Astrocyte (in vitro differentiated cells and primary cell): ENCODE results near the gene RPS3A. TPM values are rescaled to one million over a fixed set of nuclear protein-coding genes. Genes with fewer than 3 reads are reported as not detected.

ENCODE experiments used
- DNase-seq: peaks from one replicate; pipeline ENCODE4 v3.0.0-alpha.2; 2010; ENCODE audit warnings: low read depth
- FAIRE-seq: peaks from 2 replicates; lab custom pipeline; 2011; peaks lifted over from hg19 to GRCh38; lab: Jason Lieb, UNC
- H2AFZ ChIP-seq: 2 replicates; pipeline ENCODE4 v1.6.0; 2012; ENCODE audit warnings: low read depth, low read length, inconsistent platforms
- H3K27ac ChIP-seq: 2 replicates; pipeline ENCODE4 v1.5.1; 2011; ENCODE audit warnings: low read depth, low read length, inconsistent platforms
- H3K27me3 ChIP-seq: 2 replicates; pipeline ENCODE4 v1.6.0; 2011; ENCODE audit warnings: low read length, inconsistent platforms; ENCODE audit not compliant: insufficient read depth
- H3K36me3 ChIP-seq: 2 replicates; pipeline ENCODE4 v1.5.1; 2011; ENCODE audit warnings: low read length, inconsistent platforms; ENCODE audit not compliant: insufficient read depth
- H3K4me1 ChIP-seq: 2 replicates; pipeline ENCODE4 v1.5.1; 2011; ENCODE audit warnings: low read length, inconsistent platforms; ENCODE audit not compliant: insufficient read depth
- H3K4me2 ChIP-seq: 2 replicates; pipeline ENCODE4 v1.6.0; 2012; ENCODE audit warnings: low read length, inconsistent platforms
- H3K4me3 ChIP-seq: 2 replicates; pipeline ENCODE4 v1.5.1; 2011; ENCODE audit warnings: low read depth, mild to moderate bottlenecking, low read length, inconsistent platforms; ENCODE audit not compliant: insufficient read depth
- H3K79me2 ChIP-seq: 2 replicates; pipeline ENCODE4 v1.6.0; 2012; ENCODE audit warnings: mild to moderate bottlenecking, low read length, inconsistent platforms; ENCODE audit not compliant: insufficient read depth
- H3K9ac ChIP-seq: 2 replicates; pipeline ENCODE4 v1.6.0; 2012; ENCODE audit warnings: mild to moderate bottlenecking, low read length, inconsistent platforms
- H3K9me3 ChIP-seq: 2 replicates; pipeline ENCODE4 v1.5.1; 2012; ENCODE audit warnings: low read depth, mild to moderate bottlenecking, low read length, inconsistent platforms; ENCODE audit not compliant: insufficient read depth
- H4K20me1 ChIP-seq: 2 replicates; pipeline ENCODE4 v1.6.0; 2012; ENCODE audit warnings: low read length, inconsistent platforms; ENCODE audit not compliant: insufficient read depth
- H3K27ac Mint-ChIP-seq: one replicate; pipeline ENCODE4 v1.8.0; 2021; ENCODE audit warnings: mild to moderate bottlenecking, mixed read lengths; ENCODE audit not compliant: unreplicated experiment
- H3K27me3 Mint-ChIP-seq: one replicate; pipeline ENCODE4 v1.8.0; 2021; ENCODE audit warnings: low read depth, mixed read lengths; ENCODE audit not compliant: unreplicated experiment
- H3K36me3 Mint-ChIP-seq: one replicate; pipeline ENCODE4 v1.8.0; 2021; ENCODE audit warnings: low read depth, mixed read lengths; ENCODE audit not compliant: unreplicated experiment
- H3K4me1 Mint-ChIP-seq: one replicate; pipeline ENCODE4 v1.8.0; 2021; ENCODE audit warnings: low read depth, mixed read lengths; ENCODE audit not compliant: unreplicated experiment
- H3K4me3 Mint-ChIP-seq: one replicate; pipeline ENCODE4 v1.8.0; 2021; ENCODE audit warnings: mild to moderate bottlenecking, moderate library complexity, mixed read lengths; ENCODE audit not compliant: unreplicated experiment
- H3K9me3 Mint-ChIP-seq: one replicate; pipeline ENCODE4 v1.8.0; 2021; ENCODE audit warnings: mild to moderate bottlenecking, mixed read lengths; ENCODE audit not compliant: unreplicated experiment
- CTCF ChIP-seq: IDR thresholded peaks from 2 replicates; pipeline ENCODE4 v1.5.1; 2011; ENCODE audit warnings: low read depth, mild to moderate bottlenecking, inconsistent platforms, low read length, moderate library complexity; ENCODE audit not compliant: insufficient read depth
- EZH2 ChIP-seq: IDR thresholded peaks from 2 replicates; pipeline ENCODE4 v1.6.1; 2012; ENCODE audit warnings: mild to moderate bottlenecking, low read length, inconsistent platforms; ENCODE audit not compliant: insufficient read depth
- total RNA-seq: library from RNA; stranded (reverse); gene quantifications from 2 replicates; pipeline ENCODE4 v1.2.1, GENCODE V29; 2021

Gene RPS3A
- total RNA-seq, 1 donor from 2014 or later, result 1,351 TPM

GRCh38 chr4:151100531-151100930 is 1.1 kb downstream of the RPS3A start:
- no peak for TF ChIP-seq CTCF
- TF ChIP-seq EZH2, result no peak
- DNase-seq, result no peak
- Mint-ChIP-seq H3K4me1 (peaks cover 11% of the 10 kb centered on the region), H3K9me3 (no peaks in the 10 kb centered on the region), H3K27me3 (no peaks in the 10 kb centered on the region), H3K4me3 (peak overlapping the region; percentile 95), H3K36me3 (peaks cover 27% of the 10 kb centered on the region), H3K27ac (peak overlapping the region; percentile 96)
- Histone ChIP-seq H3K9ac (peak overlapping the region; percentile 98), H3K4me1 (peaks cover 9% of the 10 kb centered on the region), H3K79me2 (peaks cover 51% of the 10 kb centered on the region), H2AFZ (no peak overlapping the region), H3K36me3 (peaks cover 46% of the 10 kb centered on the region), H4K20me1 (peaks cover 57% of the 10 kb centered on the region), H3K4me3 (peak overlapping the region; percentile 100), H3K27ac (peak overlapping the region; percentile 93), H3K4me2 (peak overlapping the region; percentile 87), H3K9me3 (no peaks in the 10 kb centered on the region), H3K27me3 (no peaks in the 10 kb centered on the region)
- FAIRE-seq, result no peak

GRCh38 chr4:151103758-151104157 is 4.3 kb downstream of the RPS3A start:
- Mint-ChIP-seq H3K4me1 (peaks cover 11% of the 10 kb centered on the region), H3K9me3 (no peaks in the 10 kb centered on the region), H3K36me3 (peaks cover 30% of the 10 kb centered on the region), H3K27ac (no peak overlapping the region), H3K4me3 (no peak overlapping the region), H3K27me3 (no peaks in the 10 kb centered on the region)
- TF ChIP-seq EZH2 (no peak), CTCF (no peak)
- Histone ChIP-seq H3K4me1 (peaks cover 8% of the 10 kb centered on the region), H3K9ac (no peak overlapping the region), H3K9me3 (no peaks in the 10 kb centered on the region), H3K4me3 (no peak overlapping the region), H3K79me2 (peaks cover 51% of the 10 kb centered on the region), H2AFZ (no peak overlapping the region), H4K20me1 (peaks cover 75% of the 10 kb centered on the region), H3K27ac (no peak overlapping the region), H3K27me3 (no peaks in the 10 kb centered on the region), H3K4me2 (no peak overlapping the region), H3K36me3 (peaks cover 59% of the 10 kb centered on the region)
- DNase-seq (no peak), FAIRE-seq (no peak)

GRCh38 chr4:151104621-151105020 is 5.2 kb downstream of the RPS3A start:
- Histone ChIP-seq H3K9ac (no peak overlapping the region), H3K79me2 (peaks cover 49% of the 10 kb centered on the region), H3K36me3 (peaks cover 59% of the 10 kb centered on the region), H3K4me1 (peaks cover 5% of the 10 kb centered on the region), H3K9me3 (no peaks in the 10 kb centered on the region), H3K4me3 (no peak overlapping the region), H2AFZ (no peak overlapping the region), H3K27ac (no peak overlapping the region), H3K27me3 (no peaks in the 10 kb centered on the region), H4K20me1 (peaks cover 75% of the 10 kb centered on the region), H3K4me2 (no peak overlapping the region)
- DNase-seq (no peak), FAIRE-seq (no peak)
- H3K27ac Mint-ChIP-seq, result no peak overlapping the region
- peaks cover 11% of the 10 kb centered on the region for H3K4me1 Mint-ChIP-seq
- no peaks in the 10 kb centered on the region for H3K27me3 Mint-ChIP-seq
- TF ChIP-seq EZH2, result no peak
- TF ChIP-seq CTCF, result no peak
- no peak overlapping the region for H3K4me3 Mint-ChIP-seq
- H3K9me3 Mint-ChIP-seq, result no peaks in the 10 kb centered on the region
- H3K36me3 Mint-ChIP-seq, result peaks cover 30% of the 10 kb centered on the region
